Subcutaneous adipose tissue (tissue), 4 donors: Measurements from ENCODE around the gene SERINC4. TPM values are rescaled to one million over a fixed set of nuclear protein-coding genes. Genes with fewer than 3 reads are reported as not detected.

ENCODE experiments used
- CTCF ChIP-seq: fragments of 450-650 bp; IDR thresholded peaks from one replicate; pipeline ENCODE4 v1.5.1; 2016; ENCODE audit warnings: low read depth, mild to moderate bottlenecking, control low read depth, antibody characterized with exemption, moderate library complexity
- total RNA-seq, 4 donors: library from RNA; depleted of rRNA; stranded (reverse); fragments of >200 nt; gene quantifications; one replicate each; pipeline ENCODE4 v1.1.0, GENCODE V29; 2016

Gene SERINC4
- total RNA-seq, 4 donors from 2014 or later = not detected

- TF ChIP-seq CTCF = no peak
Observed at GRCh38 chr15:43821505-43821904, 21.5 kb upstream of the SERINC4 start.

- no peak for TF ChIP-seq CTCF
Observed at GRCh38 chr15:43808960-43809678, 9.1 kb upstream of the SERINC4 start.

- no peak for TF ChIP-seq CTCF
Observed at GRCh38 chr15:43808435-43808950, 8.5 kb upstream of the SERINC4 start.

GRCh38 chr15:43800286-43801141 lies 494 bp upstream of the SERINC4 start, which contains the start of gene HYPK:
HYPK (plus strand) TSS chr15:43800599; CDS start chr15:43800623, 24 bp downstream.
- TF ChIP-seq CTCF = no peak

GRCh38 chr15:43799209-43799944 lies 643 bp downstream of the SERINC4 start:
- TF ChIP-seq CTCF = no peak

- TF ChIP-seq CTCF = no peak
Observed at GRCh38 chr15:43796566-43796965, 3.5 kb downstream of the SERINC4 start.

- TF ChIP-seq CTCF = no peak
Observed at GRCh38 chr15:43795997-43796396, 4.0 kb downstream of the SERINC4 start.
